Measurements from ENCODE around the gene SLC38A3.
"Not testable (repeated sequence)": the region's sequence is repeated elsewhere in the genome, so short reads cannot be mapped to it uniquely, and the experiment has no call there.

Gene SLC38A3

GRCh38 chr3:50192689-50193141, 12.4 kb upstream of the SLC38A3 start:
- peak; percentile 84 for DNase-seq (ENCODE audit: low spot score)

DNA sequence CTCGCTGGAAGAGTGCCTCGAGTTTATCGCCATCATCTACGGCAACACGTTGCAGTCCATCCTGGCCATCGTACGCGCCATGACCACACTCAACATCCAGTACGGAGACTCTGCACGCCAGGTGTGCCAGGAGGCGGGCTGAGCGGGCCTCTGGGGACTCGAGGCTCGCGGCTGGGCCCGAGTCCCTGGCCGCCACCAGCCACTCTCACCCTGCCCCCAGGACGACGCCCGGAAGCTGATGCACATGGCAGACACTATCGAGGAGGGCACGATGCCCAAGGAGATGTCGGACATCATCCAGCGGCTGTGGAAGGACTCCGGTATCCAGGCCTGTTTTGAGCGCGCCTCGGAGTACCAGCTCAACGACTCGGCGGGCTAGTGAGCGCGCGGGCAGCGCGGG, 11.8 kb upstream of the SLC38A3 start:
- no peak for DNase-seq (ENCODE audit: low spot score)

- no peak for DNase-seq (ENCODE audit: low spot score)
Observed at GRCh38 chr3:50193746-50194127, 11.3 kb upstream of the SLC38A3 start.

DNA sequence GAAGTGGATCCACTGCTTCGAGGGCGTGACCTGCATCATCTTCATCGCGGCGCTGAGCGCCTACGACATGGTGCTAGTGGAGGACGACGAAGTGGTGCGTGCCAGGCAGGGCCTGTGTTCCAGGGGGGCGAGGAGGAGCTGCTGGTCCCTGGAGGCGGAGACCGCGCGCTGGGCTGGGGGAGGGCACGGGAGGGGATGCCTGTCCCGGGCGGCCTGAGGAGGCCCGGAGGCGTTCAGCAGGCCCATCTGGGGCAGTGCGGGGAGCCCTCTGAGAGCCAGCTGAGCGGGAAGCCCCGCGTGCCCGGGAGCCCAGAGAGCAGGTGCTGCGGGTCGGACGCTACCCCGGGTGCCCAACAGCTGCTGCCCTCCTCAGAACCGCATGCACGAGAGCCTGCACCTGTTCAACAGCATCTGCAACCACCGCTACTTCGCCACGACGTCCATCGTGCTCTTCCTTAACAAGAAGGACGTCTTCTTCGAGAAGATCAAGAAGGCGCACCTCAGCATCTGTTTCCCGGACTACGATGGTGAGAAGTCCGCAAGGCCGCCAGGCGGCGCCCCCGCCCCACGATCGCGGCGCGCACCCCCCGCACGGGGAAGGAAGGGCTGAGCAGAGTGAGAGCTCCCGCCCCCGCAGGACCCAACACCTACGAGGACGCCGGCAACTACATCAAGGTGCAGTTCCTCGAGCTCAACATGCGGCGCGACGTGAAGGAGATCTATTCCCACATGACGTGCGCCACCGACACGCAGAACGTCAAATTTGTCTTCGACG, 10.8 kb upstream of the SLC38A3 start:
- peak; percentile 88 for DNase-seq (ENCODE audit: low spot score)

DNA sequence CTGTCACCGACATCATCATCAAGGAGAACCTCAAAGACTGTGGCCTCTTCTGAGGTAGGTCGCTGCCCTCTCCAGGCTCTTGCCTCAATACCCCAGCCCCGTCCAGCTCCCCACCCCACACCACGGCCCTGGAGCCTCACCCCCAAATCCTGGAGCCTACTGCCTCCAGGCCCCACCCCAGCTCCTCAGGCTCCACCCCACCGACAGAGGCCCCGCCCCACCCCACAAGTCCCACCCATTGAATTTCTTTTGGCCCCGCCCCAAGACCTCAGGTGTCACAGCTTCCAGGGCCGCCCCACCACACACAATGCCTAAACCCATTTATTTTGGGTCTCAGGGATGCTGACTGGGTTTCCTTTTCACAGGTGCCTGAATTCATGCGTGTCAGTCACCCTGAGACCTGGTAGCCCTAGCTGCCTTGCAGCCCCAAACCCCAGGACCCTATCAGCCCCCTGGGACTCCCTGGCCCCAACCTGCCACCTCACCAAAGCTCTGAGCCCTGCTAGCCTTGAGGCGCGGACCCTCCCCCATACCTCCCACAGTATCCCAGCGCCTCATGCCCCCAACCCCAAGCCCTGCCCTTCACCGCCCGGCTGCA, 10.1 kb upstream of the SLC38A3 start:
- DNase-seq (ENCODE audit: low spot score): no peak

DNA sequence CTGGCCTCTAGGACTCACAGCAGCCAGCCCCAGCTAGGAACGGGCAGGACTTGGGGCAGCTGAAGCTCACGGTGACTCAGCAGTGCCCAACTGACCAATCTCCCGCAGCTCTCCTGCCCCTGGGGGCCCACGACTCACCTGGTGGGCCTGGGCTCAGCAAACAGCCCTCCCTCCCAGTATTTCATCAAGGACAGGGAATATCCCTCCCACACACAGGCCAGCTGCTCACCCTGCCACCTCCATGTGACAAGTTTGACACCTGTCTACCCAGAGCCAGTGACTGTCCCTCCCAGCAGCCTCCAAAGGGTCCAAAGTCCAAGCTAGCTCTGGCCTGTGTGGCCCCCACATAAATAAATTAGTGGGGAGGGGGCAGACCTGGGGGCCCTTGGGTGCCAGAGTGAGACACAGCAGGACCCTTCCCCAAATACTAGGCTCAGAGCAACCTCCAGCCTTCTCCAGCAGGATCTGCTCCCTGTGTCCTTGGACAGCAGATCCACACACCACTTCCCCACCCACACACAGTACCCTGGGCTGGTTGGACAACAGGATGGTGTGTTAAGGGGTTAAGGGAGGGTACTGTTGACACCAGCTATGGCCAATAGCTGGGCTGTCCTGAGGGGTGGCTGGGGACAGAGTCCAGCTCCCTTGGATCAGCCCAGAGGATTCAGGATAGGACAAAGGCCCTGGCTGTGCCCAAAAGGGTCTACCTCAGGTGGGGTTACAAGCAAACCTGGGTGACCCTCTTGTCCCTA, 9.4 kb upstream of the SLC38A3 start:
- DNase-seq (ENCODE audit: low spot score): peak; percentile 75

DNA sequence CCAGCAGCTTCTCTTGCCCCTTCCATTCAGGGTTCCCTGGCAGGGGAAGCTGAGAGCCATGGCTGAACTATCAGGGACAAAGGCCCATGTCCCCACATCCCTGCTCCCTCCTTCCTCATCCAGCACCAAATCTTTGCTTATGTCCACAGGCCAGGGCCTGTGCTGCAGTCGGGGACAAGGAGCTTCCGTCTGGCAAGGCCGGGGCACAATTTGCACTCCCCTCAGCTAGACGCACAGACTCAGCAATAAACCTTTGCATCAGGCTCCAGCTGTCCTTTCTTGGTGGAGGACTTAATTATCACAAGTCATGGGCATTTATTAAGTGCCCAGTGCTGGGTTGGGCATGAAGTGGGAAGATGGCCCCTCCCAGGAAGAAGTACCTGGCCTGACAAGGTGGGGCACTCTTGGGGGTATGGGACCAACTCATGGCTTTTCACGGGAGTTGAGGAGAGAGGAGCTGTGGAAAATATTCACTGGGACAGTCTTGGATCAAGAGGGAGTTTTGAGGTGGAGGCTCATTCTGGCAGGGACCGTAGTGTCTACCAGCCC, 8.7 kb upstream of the SLC38A3 start:
- no peak for DNase-seq (ENCODE audit: low spot score)

GRCh38 chr3:50201573-50202315, 3.3 kb upstream of the SLC38A3 start:
- peak; percentile 61 for DNase-seq (ENCODE audit: low spot score)

- no peak for DNase-seq (ENCODE audit: low spot score)
Observed at GRCh38 chr3:50202353-50203112, 2.5 kb upstream of the SLC38A3 start.

GRCh38 chr3:50203113-50203808, 1.8 kb upstream of the SLC38A3 start:
- DNase-seq (ENCODE audit: low spot score): no peak

DNA sequence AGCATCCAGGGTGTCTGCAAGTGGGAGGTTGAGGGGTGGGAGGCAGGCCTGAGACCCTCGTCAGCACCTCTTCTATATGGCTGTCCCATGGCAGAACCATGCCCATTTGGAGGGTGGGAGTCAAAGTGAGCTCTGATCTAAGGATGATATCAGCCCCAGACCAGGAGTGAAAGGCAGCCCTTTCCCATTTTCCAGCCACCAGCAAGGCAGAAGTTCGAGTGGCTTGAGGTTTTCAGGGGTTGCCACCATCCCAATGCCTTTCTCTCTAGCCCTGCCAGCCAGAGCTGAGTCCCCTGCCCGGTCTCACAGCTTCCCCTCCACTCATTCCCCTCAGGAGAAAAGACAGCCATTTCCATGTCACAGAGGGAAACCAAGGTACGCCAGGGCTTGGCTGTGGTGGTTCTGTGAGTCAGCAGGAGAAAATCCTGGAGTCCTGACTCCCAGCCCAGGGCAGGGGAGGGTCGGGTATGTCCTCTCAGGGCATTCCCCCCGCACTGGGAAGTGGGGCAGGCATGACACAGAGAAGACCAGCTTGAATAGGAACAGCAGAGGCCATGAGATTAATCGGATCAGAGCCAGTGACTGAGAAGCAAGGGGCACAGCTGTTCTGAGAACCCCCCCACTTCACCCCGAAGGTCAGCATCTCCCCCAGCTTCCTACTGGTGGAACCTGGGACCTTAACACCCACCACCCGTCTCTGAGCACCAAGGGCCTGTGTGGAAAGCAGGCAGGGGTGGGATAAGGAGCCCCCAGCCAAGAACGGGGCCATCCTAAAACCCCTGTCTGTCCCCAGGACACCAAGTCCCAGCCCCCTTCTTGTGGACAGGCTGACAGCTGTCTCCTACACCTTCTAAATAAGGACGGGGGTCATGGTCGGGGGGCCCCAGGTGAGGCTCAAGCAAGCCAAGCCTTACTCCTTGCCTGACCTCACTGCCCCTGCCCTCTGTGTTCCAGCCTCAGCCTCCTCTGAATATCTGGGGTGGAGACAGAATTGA, 965 bp upstream of the SLC38A3 start:
- DNase-seq (ENCODE audit: low spot score): no peak

DNA sequence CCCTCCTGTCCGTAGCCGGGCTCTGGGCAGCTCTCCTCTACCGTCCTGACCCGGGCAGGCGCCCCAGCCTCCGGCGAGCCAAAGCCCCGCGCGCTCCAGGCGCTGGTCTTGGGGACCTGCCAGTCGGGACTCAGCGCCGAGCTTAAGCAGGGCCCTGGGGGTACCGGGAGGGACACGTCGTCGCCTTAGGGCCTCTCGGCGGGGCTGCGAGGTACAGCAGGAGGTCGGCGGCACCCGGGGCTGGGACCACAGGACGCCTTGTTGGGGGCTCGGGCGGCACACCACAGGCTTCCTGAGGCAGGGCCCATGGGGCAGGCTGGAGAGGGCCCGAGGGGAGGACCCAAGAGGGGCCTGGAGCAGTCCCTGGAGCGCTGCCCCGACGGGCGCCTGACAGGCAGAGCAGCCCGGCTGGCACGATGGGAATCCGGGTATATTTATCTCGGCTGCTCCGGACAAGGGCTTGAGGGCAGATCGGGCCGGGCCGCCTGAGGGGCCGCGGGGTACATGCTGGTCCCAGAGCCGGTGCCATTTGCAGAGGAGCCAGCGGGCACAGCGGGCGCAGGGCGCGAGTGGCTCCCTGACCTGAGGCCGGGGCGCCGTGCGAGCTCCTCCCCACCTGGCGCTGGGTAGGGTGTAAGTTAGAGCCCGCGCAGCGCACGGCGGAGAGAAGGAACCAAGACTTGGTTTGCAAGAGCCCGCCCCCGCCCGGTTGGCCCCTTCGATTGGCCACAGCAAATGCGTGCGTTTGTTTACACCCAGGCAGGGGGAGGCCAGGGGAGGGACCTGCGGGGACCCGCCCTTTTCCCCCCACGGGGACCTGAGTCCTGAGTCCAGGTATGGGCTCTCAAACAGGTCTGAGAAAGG, 574 bp downstream of the SLC38A3 start:
- peak; percentile 58 for DNase-seq (ENCODE audit: low spot score)

GRCh38 chr3:50207359-50208042, 2.4 kb downstream of the SLC38A3 start:
- DNase-seq (ENCODE audit: low spot score): no peak

DNA sequence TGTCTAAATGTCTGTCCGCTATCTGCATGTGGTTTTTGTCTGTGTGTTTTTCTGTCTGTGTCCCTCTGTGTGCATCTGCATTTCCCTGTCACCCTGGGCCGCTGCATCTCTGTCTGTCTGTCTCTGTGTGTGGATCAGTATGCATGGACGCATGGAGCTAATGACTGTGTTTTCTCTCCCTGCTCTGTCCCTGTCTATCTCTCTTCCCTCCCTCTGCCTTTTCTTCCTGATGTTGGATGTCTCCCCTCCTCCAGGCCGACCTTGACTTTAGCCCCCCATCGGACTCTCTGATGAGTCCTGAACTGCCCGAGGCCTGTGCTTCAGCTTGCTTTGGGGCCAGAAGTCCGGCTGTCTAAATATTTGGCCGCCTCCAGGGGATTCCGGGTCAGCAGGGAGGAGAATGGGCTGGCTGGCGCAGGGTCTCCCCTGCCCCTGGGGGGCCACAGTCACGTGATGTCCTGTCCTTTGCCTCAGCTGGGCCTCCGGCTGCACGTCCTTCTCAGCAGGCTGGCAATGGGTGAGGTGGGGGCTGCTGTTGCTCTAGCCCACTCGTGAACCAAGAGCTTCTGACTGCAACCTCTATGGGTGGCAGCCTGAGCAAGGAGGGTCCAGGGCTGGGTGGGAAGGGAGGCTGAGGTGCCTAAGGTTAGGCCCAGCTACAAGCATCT, 3.7 kb downstream of the SLC38A3 start:
- no peak for DNase-seq (ENCODE audit: low spot score)

DNA sequence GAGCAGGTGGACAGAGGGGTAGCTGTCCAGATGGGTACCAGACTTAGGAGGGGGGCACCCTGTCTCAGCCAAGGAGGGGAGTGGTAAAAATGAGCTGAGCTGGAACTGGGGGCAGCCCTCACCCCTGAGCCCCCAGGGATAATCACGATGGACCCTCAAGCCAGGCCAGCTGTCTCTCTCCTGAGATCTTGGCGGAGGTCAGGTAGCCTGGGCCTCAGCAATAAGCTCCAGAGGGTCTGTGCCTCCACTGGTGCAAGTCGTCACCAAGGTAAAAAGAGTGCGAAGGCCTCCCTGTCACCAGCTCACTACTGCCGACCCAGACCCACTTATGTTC, 5.1 kb downstream of the SLC38A3 start:
- DNase-seq (ENCODE audit: low spot score): no peak

GRCh38 chr3:50210510-50211367, 5.7 kb downstream of the SLC38A3 start:
- DNase-seq (ENCODE audit: low spot score): peak; percentile 71

GRCh38 chr3:50211368-50211717, 6.3 kb downstream of the SLC38A3 start:
- not testable (repeated sequence) for DNase-seq (ENCODE audit: low spot score)
